GM18499 (cell line): ENCODE data around the gene LOC101059915.
"Not testable (repeated sequence)": the region's sequence is repeated elsewhere in the genome, so short reads cannot be mapped to it uniquely, and the experiment has no call there.

Experiments used
- ATAC-seq: cut with Tn5 transposase; IDR thresholded peaks from one replicate; pipeline ENCODE4 v1.9.1; 2021; ENCODE audit warnings: moderate number of reproducible peaks; ENCODE audit not compliant: insufficient read depth, unreplicated experiment

LOC101059915 gene

DNA sequence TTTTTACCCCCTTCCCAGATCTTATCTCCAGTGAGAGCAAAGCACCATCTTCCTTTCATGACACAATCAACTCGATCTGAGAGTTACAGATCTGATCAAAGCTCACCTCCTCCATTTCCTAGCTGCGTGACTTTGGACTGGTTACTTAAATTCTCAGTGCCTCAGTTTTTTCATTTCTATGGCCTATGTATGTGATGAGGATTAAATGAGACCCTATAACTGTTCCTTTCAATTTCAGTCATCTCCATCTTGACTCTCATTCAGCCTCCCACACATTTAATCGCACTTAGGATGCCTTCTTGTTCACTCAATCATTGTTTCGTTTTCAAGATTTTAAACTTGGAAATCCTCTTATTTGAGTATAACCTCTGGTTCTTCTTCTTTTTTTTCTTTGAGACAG, 28.9 kb upstream of the LOC101059915 start:
- ATAC-seq, result no peak

DNA sequence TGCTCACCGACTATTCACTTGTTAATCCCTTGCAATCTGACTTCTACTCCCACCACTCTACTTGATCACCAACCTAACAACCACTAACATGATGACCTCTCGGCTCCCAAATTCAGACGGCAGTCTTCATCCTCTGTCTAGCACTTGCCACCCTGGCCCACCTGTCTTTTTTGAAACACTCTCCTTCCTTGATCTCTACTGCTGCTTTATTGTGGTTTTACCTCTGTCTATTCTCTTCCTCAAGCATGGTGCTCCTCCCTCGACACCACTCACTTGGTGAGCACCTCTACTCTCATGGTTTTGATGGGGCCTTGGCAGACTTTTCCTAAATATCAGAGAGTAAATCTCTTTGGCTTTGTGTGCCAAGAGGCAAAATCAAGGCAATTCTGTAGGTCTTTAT, 27.3 kb upstream of the LOC101059915 start:
- no peak for ATAC-seq

DNA sequence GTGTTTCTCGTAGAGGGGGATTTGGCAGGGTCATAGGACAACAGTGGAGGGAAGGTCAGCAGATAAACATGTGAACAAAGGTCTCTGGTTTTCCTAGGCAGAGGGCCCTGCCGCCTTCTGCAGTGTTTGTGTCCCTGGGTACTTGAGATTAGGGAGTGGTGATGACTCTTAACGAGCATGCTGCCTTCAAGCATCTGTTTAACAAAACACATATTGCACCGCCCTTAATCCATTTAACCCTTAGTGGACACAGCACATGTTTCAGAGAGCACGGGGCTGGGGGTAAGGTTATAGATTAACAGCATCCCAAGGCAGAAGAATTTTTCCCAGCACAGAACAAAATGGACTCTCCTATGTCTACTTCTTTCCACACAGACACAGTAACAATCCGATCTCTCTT, 22.9 kb upstream of the LOC101059915 start:
- not testable (repeated sequence) for ATAC-seq

DNA sequence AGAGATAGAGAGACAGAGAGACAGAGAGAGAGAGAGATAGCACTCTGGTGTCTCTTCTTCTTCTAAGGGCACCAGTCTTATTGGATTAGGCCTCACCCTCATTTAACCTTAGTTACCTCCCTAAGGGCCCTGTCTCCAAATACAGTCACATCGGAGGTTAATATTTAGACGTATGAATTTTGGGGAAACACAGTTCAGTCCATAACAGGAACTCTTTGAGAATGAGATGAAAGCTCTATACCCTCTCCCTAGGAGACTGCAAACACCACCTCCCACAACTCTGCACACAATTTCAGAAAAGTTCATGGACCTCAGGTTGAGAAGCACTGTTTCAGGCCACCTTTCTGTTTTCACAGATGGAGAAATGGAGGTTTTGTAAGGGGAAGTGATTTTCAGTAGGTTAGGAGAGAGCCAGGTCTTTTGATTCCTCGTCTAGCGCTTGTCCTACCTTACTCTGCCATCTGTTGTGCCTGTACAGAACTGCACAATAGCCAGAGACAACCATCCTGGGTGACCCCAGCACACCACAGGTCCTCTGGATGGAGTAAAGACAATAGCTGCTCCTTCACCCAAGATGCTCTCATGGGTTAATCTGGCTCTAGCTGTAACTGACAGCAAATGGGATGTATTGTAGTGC, 16.9 kb upstream of the LOC101059915 start:
- ATAC-seq, result peak; percentile 66

DNA sequence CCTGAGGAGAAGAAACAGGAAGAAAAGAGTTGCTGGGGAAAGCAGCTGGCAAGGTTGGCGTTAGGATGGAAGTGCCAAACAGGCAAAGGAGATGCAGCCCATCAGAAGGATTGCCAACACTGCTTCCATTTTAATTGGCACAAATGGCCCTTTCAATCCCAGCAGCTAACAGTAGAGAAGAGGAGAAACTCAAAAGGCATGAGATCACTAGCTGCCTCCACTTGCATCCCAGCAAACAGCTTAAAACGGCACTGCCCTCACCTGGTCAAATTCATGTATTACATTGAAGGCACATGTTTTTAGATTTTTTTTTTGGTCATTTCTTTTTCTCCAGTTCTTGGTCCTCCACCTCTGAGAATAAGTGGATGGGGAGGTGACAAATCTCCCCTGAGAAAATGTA, 14.9 kb upstream of the LOC101059915 start:
- ATAC-seq, result no peak

DNA sequence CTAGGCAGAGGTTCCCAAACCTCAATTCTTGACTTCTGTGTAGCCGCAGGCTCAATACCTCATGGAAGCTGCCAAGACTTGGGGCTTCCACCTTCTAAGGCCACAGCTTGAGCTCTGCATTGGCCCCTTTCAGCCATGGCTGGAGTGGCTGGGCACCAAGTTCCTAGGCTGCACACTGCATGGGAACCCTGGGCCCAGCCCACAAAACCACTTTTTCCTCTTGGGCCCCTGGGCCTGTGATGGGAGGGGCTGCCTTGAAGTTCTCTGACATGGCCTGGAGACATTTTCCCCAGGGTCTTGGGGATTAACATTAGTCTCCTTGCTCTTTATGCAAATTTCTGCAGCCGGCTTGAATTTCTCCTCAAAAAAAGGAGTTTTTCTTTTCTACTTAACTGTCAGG, 14.0 kb upstream of the LOC101059915 start:
- ATAC-seq, result no peak

DNA sequence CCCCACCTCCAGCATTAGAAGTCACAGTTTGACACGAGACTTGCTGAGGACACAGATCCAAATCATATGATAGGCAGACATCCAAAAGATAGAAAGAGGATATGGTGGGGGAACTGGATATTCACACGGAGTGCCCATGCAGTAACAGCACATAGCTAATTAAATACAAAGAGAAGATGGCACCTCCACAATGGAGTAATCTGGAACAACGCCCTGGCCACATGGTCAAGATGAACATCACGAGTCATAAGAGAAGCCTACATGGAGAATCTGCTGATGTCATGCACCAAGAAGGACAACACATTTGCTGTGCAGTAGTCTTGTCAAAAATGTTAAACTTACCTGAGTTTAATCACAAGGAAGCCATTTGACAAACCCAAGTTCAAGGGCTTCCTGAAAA, 10.1 kb upstream of the LOC101059915 start:
- ATAC-seq, result no peak

DNA sequence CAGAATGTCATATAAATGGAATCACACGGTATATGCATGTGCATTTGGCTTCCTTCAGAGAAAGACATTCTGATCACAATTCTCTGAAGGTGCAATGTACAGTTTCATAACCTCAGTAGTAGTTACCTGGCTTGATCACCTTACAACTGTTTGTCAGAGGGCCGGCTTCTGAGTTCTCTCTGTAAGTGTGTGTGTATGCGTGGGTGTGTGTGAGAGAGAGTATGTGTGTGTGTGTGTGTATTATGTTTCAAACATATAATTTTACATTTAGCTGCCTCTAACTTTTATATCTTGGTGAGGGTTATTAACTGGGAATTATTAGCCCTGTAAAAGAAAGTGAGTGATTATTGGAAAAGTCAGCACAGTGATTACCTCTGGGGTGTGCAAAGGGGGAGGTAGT, 8.0 kb upstream of the LOC101059915 start:
- no peak for ATAC-seq

DNA sequence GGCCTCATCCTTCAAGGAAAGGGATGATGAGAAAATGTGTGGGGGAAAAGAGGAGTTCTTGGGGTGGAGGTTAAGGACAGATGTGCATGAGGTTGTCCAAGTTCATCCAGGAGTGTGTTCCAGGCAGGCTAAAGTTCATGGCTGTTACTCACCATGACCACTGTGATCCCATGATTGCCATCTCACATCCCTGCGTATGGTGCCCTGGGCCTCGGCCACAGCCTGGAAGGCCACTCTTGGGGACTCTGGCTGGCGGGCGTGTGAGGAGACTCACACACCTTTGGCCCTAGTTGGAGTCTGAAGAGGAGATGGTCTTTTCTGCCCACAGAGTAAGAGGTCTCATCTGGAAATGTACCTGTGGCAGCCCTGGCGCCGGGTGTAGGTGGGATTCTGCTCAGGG, 7.4 kb upstream of the LOC101059915 start:
- no peak for ATAC-seq

DNA sequence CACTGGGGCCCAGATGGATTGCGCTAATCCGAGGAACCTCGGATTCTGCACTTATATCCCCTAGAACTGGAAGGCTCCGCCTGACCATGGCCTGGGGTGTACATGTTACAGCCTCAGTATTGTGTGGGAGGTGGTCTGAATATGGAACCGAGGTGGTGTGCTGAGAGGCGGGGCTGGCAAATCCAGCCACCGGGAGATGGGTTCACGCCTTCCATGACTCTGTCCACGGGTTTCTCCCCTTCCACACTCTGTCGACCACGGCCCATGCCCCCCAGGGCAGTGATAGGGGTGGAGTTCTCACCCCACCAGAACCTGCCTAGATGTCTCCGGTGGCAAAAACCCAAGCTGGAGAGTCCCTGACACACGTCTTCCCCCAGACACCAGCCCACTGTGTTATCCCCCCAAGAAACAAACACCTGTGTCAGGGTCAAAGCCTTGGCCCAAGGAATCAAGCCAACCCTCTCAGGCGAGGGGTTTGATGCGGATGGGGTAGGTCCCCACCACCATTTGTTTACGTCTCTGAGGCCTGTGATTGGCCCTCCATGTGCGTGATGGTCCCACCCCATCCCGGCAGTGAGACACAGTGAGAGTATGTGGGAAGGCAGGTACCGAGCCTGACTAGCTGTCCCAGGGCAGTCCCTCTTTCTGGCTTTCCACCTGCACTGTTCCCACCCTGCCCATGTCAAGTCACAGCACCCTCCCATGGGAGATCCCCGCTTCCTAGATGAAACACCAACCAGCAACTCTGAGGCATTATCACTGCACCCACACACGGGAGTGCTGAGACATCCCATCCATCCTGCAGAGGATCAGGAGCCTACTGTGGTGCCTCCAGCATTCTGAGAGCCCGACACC, 6.6 kb upstream of the LOC101059915 start:
- no peak for ATAC-seq

DNA sequence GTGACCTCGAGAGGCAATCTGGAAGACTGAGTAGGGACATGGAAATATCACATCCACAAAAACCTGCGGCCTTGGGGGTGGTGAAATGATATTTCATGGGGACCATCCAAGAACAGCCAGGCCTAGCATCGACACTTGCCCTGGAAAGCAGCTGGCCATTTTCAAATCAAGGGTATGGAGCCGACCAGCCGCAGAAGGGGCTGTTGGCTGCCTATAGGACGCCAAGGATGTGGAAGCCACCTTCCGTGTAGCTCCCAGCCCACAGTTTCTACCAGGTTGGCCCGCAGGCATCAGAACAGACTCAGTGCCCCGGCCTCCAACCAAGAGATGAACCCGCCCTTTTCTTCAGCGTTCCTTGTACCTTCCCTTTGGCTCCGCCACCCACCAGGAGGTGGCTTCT, 5.4 kb upstream of the LOC101059915 start:
- ATAC-seq, result no peak

DNA sequence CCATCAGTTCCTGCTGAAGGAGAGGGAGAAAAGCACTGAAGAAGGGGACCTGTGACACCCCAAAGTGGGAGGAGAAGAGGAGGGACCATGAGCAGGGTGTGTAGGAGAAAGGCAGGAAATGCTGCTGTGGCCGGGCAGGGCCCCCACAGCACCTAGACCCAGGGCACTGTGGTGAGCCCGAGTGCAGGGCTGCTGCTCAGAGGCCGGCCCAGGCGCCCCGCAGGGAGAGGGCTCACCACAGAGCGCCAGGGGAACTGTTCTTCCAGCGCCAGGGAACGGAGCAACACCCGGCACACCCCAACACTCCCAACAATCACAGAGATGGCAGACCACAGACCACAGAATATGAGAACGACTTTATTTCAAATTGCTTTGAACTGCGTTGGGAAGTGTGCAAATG, 4.7 kb upstream of the LOC101059915 start:
- ATAC-seq, result not testable (repeated sequence)

DNA sequence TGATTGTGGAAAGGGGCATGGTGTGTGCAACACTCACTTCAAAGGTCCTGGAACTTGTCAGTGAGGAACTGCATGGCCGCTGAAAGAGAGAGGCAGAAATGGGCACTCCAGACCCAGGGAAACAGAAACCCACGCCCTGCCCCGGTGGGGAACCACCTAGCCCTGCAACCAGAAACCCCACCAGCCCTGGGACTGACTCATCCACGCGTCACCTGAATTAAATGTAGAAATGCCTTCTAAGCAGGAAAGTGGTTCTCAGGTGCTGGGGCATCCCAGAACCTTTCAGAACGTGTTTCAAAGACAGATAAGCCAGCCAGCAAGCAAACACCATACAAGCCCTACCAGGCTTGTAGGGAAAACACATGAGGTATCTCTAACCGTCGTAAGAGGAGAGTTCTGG, 4.1 kb upstream of the LOC101059915 start:
- not testable (repeated sequence) for ATAC-seq

DNA sequence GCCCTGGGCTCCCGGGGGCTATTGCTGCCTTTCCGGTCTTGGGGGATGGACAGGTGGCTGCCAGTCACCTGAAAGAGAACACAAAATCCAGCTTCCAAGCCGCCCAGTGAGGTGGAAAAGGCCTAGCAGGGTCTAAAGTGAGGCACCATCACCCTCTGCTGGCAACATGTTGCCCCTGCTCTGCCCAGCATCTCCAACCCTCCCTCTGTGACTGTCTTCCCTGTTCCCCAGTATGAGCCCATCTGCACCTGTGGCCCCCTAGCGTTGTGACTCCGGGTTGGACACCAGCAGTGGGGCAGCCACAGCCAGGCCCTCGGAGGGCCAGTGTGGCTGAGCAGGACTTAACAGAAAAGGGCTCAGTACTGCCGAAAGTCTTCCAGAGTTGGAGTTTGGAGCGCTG, 3.1 kb upstream of the LOC101059915 start:
- ATAC-seq, result not testable (repeated sequence)

DNA sequence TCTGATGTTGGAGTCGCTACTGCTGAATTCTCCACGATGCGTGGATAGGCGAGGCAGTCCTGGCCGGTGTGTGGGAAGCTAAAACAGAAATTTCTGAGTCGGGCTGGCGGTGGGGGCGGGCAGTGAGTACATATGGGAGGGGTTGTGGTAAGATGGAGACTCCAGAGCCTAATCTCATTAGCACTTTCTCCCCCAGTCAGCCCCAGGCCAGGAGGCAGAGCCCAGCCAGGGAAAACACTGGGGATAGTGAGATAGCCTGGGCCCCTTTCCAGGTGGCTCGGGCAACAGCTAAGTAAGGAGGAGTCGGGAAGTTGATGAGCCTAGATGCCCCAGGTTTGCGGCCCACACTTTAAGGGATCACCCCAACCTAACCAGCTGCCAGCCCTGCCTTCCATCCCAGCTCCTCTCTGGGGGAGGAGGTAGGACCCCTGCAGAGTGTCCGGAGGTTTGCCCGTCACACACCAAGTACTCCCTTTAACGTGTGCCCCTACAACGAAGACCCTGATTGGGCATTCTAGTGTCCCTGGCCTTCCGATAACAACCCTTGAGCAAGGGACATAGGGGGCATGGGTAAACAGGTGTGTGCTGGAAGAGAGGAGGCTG, 2.4 kb upstream of the LOC101059915 start:
- no peak for ATAC-seq

DNA sequence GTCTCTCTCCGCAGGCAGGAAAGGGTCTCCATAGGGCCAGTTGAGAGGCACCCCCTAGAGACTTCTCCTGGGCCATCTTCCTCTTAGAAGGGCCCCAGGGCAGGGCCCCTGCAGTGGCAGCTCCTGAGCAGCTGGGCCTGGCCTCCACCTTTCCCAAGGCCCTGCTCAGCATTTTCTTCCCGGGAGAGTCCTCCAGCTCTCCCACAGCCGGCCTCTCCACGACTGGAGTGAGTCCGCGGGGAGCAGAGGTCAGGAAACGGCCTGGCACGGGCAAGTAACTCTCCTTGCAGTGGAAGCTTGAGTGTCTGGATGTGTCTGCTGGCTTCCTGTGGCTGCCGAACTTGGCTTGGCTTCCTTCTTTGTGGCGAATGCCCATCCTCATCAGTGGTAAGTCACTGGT, 1.6 kb upstream of the LOC101059915 start:
- ATAC-seq, result no peak

DNA sequence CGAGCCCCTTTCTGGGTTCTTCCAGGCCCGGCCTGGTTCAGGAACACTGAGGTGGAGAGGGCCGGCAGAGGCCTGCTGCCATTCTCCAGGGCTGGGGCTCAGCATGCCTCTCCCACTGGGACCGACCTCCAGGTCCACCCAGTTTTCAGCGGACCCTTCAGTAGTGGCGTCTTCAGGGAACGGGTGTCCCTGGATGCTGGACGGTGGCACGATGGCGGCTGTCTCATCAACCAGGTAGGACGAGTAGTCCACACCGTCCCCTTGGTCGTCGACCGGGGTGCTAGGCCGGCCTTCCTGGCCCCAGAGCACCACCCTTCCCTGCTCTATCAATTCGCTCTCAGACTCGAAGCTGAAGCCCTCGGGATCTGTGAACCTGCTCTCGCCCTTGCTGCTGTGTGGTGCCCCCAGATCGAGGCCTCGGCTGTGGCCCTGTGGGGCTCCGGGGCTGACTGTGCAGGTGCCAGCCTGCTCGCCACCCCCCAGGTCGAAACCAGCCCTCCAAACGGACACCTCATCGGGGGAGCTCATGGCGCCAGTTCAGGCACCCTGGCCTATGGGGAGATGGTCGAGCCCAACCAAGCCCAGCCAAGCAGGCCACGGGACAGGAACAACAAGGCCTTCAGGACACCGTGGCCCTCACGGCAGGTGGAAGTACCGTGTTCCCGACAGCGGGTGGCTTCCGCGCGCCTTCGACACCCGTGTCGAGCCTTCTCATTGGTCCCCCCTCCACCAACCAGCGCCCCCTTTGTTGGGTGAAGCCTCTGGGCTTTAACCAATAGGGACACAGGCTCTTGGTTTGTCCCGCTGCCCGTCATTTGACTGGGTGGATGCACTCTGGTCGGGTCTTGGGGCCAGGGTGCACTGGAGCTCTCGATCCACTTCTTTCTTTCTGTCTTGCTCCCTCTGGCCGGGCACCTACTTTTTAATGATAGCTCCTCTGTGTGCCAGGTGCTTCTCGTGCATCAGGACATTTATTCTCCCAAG, 814 bp upstream of the LOC101059915 start:
- no peak for ATAC-seq

DNA sequence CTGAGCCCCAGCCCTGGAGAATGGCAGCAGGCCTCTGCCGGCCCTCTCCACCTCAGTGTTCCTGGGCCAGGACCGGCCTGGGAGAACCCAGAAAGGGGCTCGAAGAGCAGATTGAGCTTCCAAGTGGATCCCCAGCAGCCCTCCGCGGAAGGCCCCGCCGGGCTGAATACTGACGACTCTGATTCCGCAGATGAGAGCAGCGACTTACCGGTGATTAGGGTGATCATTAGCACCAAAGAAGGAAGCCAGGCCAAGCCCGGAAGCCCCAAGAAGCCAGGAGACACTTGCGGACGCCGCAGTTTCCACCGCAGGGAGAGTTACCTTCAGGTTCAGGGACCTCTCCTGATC, 876 bp downstream of the LOC101059915 start:
- no peak for ATAC-seq

DNA sequence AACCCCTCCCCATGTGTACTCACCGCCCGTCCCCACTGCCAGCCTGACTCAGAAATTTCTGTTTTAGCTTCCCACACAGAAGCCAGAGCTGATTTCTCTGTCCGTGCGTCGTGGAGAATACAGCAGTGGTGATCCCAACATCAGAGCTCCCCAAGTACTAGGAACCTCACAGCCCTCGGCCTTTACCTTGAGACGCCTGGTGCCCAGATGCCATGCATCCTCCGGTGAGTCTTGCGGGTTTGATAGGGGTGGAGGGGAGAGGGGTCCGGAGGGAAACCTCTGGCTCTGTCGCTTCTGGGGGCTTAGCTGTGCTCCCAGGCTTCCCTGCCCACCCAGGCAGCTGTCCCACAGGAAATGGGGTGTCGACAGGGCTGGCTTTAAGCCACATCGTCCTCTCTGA, 2.1 kb downstream of the LOC101059915 start:
- no peak for ATAC-seq

DNA sequence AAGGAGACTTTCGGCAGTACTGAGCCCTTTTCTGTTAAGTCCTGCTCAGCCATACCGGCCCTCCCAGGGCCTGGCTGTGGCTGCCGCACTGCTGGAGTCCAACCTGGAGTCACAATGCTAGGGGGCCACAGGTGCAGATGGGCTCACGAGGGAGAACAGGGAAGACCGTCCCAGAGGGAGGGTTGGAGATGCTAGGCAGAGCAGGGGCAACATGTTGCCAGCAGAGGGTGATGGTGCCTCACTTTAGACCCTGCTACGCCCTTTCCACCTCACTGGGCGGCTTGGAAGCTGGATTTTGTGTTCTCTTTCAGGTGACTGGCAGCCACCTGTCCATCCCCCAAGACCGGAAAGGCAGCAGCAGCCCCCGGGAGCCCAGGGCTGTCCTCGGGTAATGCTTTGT, 2.6 kb downstream of the LOC101059915 start:
- ATAC-seq, result not testable (repeated sequence)
